Breast epithelium (tissue), 4 donors: ENCODE measurements around the gene PITPNM3. TPM values are rescaled to one million over a fixed set of nuclear protein-coding genes. Genes with fewer than 3 reads are reported as not detected.

Experiments
- DNase-seq, 2 donors: peaks; one replicate each; pipeline ENCODE4 v3.0.0-alpha.2; 2019; ENCODE audit warnings: low spot score in 2 of 2
- H3K27ac ChIP-seq, 2 donors: fragments of 200-600 bp; sonication (generic) in 1 of 2; one replicate each; pipeline ENCODE4 v1.5.1; 2016 to 2019; ENCODE audit warnings: mild to moderate bottlenecking in 1 of 2
- H3K27me3 ChIP-seq, 2 donors: fragments of 200-600 bp; sonication (generic) in 1 of 2; one replicate each; pipeline versions ENCODE4 v1.5.1 to v1.6.0; 2017 to 2019; ENCODE audit warnings: control low read depth in 1 of 2, mild to moderate bottlenecking in 1 of 2
- H3K36me3 ChIP-seq: fragments of 200-600 bp; one replicate; pipeline ENCODE4 v1.5.1; 2019
- H3K4me1 ChIP-seq, 2 donors: fragments of 200-600 bp; sonication (generic); one replicate each; pipeline ENCODE4 v1.5.1; 2016 to 2019; ENCODE audit warnings: control low read depth in 1 of 2
- H3K4me3 ChIP-seq, 3 donors: fragments of 200-600 bp; sonication (generic); 1 replicate in 2 of 3; 2 replicates in 1 of 3; pipeline ENCODE4 v1.5.1; 2016 to 2019; ENCODE audit warnings: mild to moderate bottlenecking in 3 of 3, moderate library complexity in 2 of 3
- H3K9me3 ChIP-seq, 2 donors: fragments of 200-600 bp; sonication (generic) in 1 of 2; one replicate each; pipeline ENCODE4 v1.5.1; 2016 to 2019; ENCODE audit warnings: control low read depth in 1 of 2
- POLR2A ChIP-seq: fragments of 450-650 bp; IDR thresholded peaks from one replicate; pipeline ENCODE4 v1.6.1; 2016; ENCODE audit warnings: antibody characterized with exemption, mild to moderate bottlenecking, moderate library complexity
- POLR2AphosphoS5 ChIP-seq, 3 donors: sonication (generic); formaldehyde crosslinking; IDR thresholded peaks; one replicate each; pipeline ENCODE4 v1.6.1; 2017; ENCODE audit warnings: antibody characterized with exemption in 3 of 3
- intact Hi-C: fragments of 100-400 bp; cut with DNase I; formaldehyde crosslinking; loops from one replicate; pipeline ENCODE4 v1.15.1; 2023; ENCODE audit warnings: low total_unique reads
- total RNA-seq, 3 donors: library from RNA; depleted of rRNA; stranded (reverse); fragments of >200 nt; gene quantifications; one replicate each; pipeline ENCODE4 v1.1.0, GENCODE V29; 2016
- TF ChIP-seq, protein P1 (sequence below), 3 donors: fragments of 450-650 bp; IDR thresholded peaks; one replicate each; pipeline ENCODE4 v1.5.1; 2016 to 2017; ENCODE audit warnings: antibody characterized with exemption in 3 of 3, mild to moderate bottlenecking in 3 of 3, moderate library complexity in 3 of 3

Gene PITPNM3
- total RNA-seq, 3 donors from 2014 or later: 1.6 to 1.8 (median 1.6) TPM

DNA sequence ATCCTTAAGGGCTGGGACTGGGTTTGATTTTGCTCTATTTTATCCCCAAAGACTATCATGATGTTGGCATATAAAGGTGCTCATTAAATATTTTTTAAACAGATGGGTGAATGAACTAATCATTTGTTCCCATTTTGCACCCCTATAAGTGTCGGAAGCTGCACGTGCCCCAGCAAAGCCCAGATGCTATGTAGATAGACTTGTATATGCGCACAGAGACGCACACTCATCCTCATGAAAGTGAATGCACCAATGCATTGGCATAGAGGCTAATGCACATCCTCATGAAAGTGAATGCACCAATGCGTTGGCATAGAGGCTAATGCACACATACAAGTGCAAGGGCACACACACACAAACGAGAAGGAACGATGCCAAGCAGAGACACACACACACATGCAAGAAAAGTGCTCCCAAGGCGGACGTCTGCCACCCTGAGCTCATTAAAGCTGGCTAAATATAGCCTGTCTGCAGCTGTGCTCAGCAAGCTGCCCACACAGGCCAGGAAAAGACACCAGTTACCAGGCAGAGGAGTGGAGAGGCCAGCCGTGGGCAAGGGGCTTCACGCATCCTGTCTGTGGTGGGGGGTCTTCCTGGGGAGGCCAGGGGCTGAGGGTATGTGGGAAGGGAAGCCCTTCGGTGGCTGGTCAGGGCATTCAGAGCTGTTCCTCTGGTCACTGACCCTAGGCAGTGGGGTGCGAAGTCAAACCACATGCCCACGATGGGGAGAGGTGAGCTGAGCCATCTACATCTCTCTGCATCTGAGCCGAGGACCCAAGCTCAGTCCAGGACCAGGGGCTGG, 59.5 kb downstream of the PITPNM3 start:
- intact Hi-C loops: no loop called here
- no peak overlapping the region for H3K4me3 ChIP-seq
- TF ChIP-seq, protein P1, sequence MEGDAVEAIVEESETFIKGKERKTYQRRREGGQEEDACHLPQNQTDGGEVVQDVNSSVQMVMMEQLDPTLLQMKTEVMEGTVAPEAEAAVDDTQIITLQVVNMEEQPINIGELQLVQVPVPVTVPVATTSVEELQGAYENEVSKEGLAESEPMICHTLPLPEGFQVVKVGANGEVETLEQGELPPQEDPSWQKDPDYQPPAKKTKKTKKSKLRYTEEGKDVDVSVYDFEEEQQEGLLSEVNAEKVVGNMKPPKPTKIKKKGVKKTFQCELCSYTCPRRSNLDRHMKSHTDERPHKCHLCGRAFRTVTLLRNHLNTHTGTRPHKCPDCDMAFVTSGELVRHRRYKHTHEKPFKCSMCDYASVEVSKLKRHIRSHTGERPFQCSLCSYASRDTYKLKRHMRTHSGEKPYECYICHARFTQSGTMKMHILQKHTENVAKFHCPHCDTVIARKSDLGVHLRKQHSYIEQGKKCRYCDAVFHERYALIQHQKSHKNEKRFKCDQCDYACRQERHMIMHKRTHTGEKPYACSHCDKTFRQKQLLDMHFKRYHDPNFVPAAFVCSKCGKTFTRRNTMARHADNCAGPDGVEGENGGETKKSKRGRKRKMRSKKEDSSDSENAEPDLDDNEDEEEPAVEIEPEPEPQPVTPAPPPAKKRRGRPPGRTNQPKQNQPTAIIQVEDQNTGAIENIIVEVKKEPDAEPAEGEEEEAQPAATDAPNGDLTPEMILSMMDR (IDR thresholded peaks at IDR 0.05): no peak
- TF ChIP-seq POLR2A (no peak), POLR2AphosphoS5 (IDR thresholded peaks at IDR 0.05) (no peak)
- H3K27me3 ChIP-seq: no peaks in the 10 kb centered on the region
- no peaks in the 10 kb centered on the region for H3K36me3 ChIP-seq
- DNase-seq: peak in 1 of 2 donors; percentile 35
- H3K4me1 ChIP-seq: no peaks in the 10 kb centered on the region
- H3K9me3 ChIP-seq: no peaks in the 10 kb centered on the region
- H3K27ac ChIP-seq: no peak overlapping the region

DNA sequence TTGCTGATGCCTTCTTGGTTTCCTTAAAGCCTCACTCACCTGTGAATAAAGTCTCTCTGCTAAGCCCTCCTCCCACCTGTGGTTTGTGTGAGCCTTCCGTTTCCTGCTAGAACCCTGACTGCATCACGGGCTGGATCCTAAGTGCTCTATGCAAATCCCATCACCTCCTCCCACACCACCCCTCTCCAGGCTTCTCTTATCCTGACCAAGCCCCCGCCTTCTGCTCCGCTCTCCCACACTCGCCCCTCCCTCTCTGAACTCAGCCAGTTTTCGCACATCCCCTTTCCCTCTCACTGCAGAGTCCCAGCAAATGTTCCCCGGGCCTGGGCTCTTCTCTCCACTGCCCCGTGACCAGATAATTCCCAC, 60.3 kb downstream of the PITPNM3 start:
- Histone ChIP-seq H3K9me3 (no peaks in the 10 kb centered on the region), H3K27ac (no peak overlapping the region), H3K4me3 (no peak overlapping the region), H3K36me3 (no peaks in the 10 kb centered on the region), H3K27me3 (no peaks in the 10 kb centered on the region), H3K4me1 (no peaks in the 10 kb centered on the region)
- TF ChIP-seq, protein P1 (IDR thresholded peaks at IDR 0.05): no peak
- TF ChIP-seq POLR2AphosphoS5 (IDR thresholded peaks at IDR 0.05): no peak
- no peak for TF ChIP-seq POLR2A
- intact Hi-C loops: no loop called here
- peak in 1 of 2 donors; percentile 41 for DNase-seq

- no peak overlapping the region for H3K27ac ChIP-seq
- DNase-seq: peak in 1 of 2 donors; percentile 36
- TF ChIP-seq POLR2AphosphoS5 (IDR thresholded peaks at IDR 0.05) (no peak), POLR2A (no peak)
- TF ChIP-seq, protein P1 (IDR thresholded peaks at IDR 0.05): no peak
Measured at GRCh38 chr17:6495450-6496115, 60.8 kb downstream of the PITPNM3 start.

DNA sequence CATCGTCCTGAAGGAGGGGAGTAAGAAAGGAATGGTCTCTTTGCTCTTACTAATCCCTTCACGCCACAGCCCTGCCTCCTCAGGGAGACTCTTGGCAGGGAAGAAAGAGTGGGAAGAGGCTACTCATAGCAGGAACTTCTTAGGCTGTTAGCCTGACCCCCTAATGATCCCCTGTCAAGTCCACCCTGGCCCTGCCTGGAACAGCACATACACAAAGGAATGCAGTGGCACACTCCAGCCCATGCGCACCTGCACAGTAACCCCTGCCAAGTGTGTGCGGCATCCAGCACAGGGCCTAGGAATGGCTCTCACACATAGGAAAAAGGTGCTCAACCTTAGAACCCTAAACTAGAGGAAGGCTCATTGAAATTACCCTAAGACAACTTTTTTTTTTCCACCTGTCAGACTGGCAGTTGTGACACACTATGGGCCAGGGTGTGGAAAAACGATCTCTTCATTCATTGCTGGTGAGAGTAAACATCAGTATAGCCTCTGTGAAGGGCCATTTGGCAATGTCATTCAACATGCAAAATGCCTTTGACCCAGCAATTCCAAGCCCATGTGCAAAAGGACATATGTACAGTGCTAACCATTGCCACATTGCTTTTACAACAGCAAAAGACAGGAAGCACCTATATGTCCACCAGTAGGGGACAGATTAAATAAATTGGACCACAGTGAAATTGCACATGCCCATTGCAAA, 62.0 kb downstream of the PITPNM3 start:
- intact Hi-C loops: no loop called here
- no peak overlapping the region for H3K4me3 ChIP-seq
- H3K36me3 ChIP-seq: no peaks in the 10 kb centered on the region
- H3K4me1 ChIP-seq: no peaks in the 10 kb centered on the region
- no peaks in the 10 kb centered on the region for H3K9me3 ChIP-seq
- no peaks in the 10 kb centered on the region for H3K27me3 ChIP-seq
- no peak overlapping the region for H3K27ac ChIP-seq
- no peak for DNase-seq
- TF ChIP-seq, protein P1 (IDR thresholded peaks at IDR 0.05): no peak
- TF ChIP-seq POLR2AphosphoS5 (IDR thresholded peaks at IDR 0.05) (no peak), POLR2A (no peak)

More at GRCh38 chr17:6495450-6496115, 60.8 kb downstream of the PITPNM3 start:
- Histone ChIP-seq H3K27me3 (no peaks in the 10 kb centered on the region), H3K4me3 (no peak overlapping the region), H3K4me1 (no peaks in the 10 kb centered on the region), H3K9me3 (no peaks in the 10 kb centered on the region), H3K36me3 (no peaks in the 10 kb centered on the region)
- intact Hi-C loops: no loop called here
